GM12878 (cell line): ENCODE data around the gene TDRD9. TPM values are rescaled to one million over a fixed set of nuclear protein-coding genes. Genes with fewer than 3 reads are reported as not detected.

Experiments
- BCLAF1 ChIP-seq: fragments of 450-650 bp; IDR thresholded peaks from 2 replicates; pipeline ENCODE4 v1.6.1; 2017; ENCODE audit warnings: antibody characterized with exemption, mild to moderate bottlenecking, moderate library complexity
- EED ChIP-seq: sonication (generic); IDR thresholded peaks from 2 replicates; pipeline ENCODE4 v1.6.1; 2016; ENCODE audit warnings: antibody characterized with exemption, low read depth
- NR2C2 ChIP-seq: IDR thresholded peaks from 2 replicates; pipeline ENCODE4 v1.6.1; 2011; ENCODE audit warnings: borderline replicate concordance, low read depth; ENCODE audit not compliant: control insufficient read depth, insufficient read length
- SUZ12 ChIP-seq: fragments of 200-600 bp; sonication (generic); IDR thresholded peaks from one replicate; pipeline ENCODE4 v1.6.1; 2018; ENCODE audit warnings: antibody characterized with exemption, mild to moderate bottlenecking; ENCODE audit not compliant: unreplicated experiment
- polyA plus RNA-seq, 11 experiments: library from polyadenylated mRNA; depleted of rRNA in 4 of 11; unstranded in 6 of 11; stranded (reverse) in 5 of 11; fragments of >200 nt; fragmentation: Nextera tagmentation in 4 of 11; fragmentation: Illumina TruSeq in 1 of 11; extraction: Ambion mirVana in 4 of 11; extraction: Trizol in 1 of 11; gene quantifications; 1 replicate in 1 of 11; 2 replicates in 10 of 11; pipeline versions ENCODE4 v1.2.1 to v1.2.3, GENCODE V29; 2011 to 2016; ENCODE audit warnings: inconsistent platforms in 2 of 11, missing spikeins in 2 of 11, low read depth in 1 of 11
- total RNA-seq, 4 experiments: library from RNA; depleted of rRNA in 3 of 4; stranded (reverse); fragments of >200 nt in 3 of 4; fragmentation: Illumina TruSeq in 1 of 4; extraction: Trizol in 1 of 4; gene quantifications; 2 replicates each; pipeline versions ENCODE4 v1.2.1 to v1.2.3, GENCODE V29; 2013 to 2021
- TF ChIP-seq, protein P1 (sequence below): IDR thresholded peaks from 2 replicates; pipeline ENCODE4 v1.6.1; 2012; ENCODE audit warnings: improper control_type of control experiment, low read depth, low read length; ENCODE audit not compliant: insufficient replicate concordance

Gene TDRD9
- total and polyA plus RNA-seq, 10 of the 15 experiments (the other 5 are each of a cell fraction or from before 2014, with no cell fraction given): 0.12 TPM; not detected in 9

DNA sequence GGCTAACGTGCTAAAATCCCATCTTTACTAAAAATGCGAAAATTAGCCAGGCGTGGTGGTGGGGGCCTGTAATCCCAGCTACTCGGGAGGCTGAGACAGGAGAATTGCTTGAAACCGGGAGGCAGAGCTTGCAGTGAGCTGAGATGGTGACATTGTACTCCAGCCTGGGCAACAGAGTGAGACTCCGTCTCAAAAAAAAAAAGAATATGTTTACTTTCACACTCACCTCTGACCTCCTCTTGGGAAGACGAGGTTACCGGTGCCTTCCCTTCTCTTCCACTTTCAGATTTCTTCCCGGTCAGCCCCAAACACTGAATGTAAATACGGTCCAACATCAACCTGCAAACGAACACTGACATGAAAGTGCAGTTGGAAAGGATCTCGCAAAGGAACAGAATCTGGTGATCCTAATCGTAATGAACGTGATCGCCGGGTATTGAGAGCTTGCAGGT is 49.1 kb upstream of the TDRD9 start (continued):
- TF ChIP-seq BCLAF1 (no peak), EED (no peak), NR2C2 (no peak), SUZ12 (no peak)
- TF ChIP-seq, protein P1, sequence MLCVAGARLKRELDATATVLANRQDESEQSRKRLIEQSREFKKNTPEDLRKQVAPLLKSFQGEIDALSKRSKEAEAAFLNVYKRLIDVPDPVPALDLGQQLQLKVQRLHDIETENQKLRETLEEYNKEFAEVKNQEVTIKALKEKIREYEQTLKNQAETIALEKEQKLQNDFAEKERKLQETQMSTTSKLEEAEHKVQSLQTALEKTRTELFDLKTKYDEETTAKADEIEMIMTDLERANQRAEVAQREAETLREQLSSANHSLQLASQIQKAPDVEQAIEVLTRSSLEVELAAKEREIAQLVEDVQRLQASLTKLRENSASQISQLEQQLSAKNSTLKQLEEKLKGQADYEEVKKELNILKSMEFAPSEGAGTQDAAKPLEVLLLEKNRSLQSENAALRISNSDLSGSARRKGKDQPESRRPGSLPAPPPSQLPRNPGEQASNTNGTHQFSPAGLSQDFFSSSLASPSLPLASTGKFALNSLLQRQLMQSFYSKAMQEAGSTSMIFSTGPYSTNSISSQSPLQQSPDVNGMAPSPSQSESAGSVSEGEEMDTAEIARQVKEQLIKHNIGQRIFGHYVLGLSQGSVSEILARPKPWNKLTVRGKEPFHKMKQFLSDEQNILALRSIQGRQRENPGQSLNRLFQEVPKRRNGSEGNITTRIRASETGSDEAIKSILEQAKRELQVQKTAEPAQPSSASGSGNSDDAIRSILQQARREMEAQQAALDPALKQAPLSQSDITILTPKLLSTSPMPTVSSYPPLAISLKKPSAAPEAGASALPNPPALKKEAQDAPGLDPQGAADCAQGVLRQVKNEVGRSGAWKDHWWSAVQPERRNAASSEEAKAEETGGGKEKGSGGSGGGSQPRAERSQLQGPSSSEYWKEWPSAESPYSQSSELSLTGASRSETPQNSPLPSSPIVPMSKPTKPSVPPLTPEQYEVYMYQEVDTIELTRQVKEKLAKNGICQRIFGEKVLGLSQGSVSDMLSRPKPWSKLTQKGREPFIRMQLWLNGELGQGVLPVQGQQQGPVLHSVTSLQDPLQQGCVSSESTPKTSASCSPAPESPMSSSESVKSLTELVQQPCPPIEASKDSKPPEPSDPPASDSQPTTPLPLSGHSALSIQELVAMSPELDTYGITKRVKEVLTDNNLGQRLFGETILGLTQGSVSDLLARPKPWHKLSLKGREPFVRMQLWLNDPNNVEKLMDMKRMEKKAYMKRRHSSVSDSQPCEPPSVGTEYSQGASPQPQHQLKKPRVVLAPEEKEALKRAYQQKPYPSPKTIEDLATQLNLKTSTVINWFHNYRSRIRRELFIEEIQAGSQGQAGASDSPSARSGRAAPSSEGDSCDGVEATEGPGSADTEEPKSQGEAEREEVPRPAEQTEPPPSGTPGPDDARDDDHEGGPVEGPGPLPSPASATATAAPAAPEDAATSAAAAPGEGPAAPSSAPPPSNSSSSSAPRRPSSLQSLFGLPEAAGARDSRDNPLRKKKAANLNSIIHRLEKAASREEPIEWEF: no peak
